GM21528 (cell line): ENCODE data around the gene OR2J2.
"Not testable (repeated sequence)": the region's sequence is repeated elsewhere in the genome, so short reads cannot be mapped to it uniquely, and the experiment has no call there.

ENCODE experiments used
- ATAC-seq: cut with Tn5 transposase; IDR thresholded peaks from one replicate; pipeline ENCODE4 v1.9.1; 2021; ENCODE audit warnings: mild to moderate bottlenecking, moderate library complexity; ENCODE audit not compliant: unreplicated experiment, low FRiP score

OR2J2 gene

GRCh38 chr6:29170607-29171006 lies at the start of gene OR2J2:
OR2J2 (plus strand) TSS chr6:29170907; CDS start chr6:29173636, 2,729 bp downstream.
- not testable (repeated sequence) for ATAC-seq

- no peak for ATAC-seq
Measured at GRCh38 chr6:29129326-29130012, 41.2 kb upstream of the OR2J2 start.

- no peak for ATAC-seq
Measured at GRCh38 chr6:29130644-29131043, 40.1 kb upstream of the OR2J2 start.

- no peak for ATAC-seq
Measured at GRCh38 chr6:29131691-29132090, 39.0 kb upstream of the OR2J2 start.

- no peak for ATAC-seq
Measured at GRCh38 chr6:29137724-29138123, 33.0 kb upstream of the OR2J2 start.

GRCh38 chr6:29141606-29142005 lies 29.1 kb upstream of the OR2J2 start:
- ATAC-seq: no peak

GRCh38 chr6:29142309-29142708 lies 28.4 kb upstream of the OR2J2 start:
- no peak for ATAC-seq

- ATAC-seq: no peak
Measured at GRCh38 chr6:29146179-29146578, 24.5 kb upstream of the OR2J2 start.

GRCh38 chr6:29147074-29147473 lies 23.6 kb upstream of the OR2J2 start:
- ATAC-seq: no peak

GRCh38 chr6:29149444-29149843 lies 21.3 kb upstream of the OR2J2 start:
- ATAC-seq: not testable (repeated sequence)

GRCh38 chr6:29153083-29153482 lies 17.6 kb upstream of the OR2J2 start:
- ATAC-seq: no peak

GRCh38 chr6:29155182-29155581 lies 15.5 kb upstream of the OR2J2 start:
- ATAC-seq: not testable (repeated sequence)

- ATAC-seq: not testable (repeated sequence)
Measured at GRCh38 chr6:29159922-29160321, 10.8 kb upstream of the OR2J2 start.

- ATAC-seq: not testable (repeated sequence)
Measured at GRCh38 chr6:29165571-29165970, 5.1 kb upstream of the OR2J2 start.

- ATAC-seq: no peak
Measured at GRCh38 chr6:29171736-29172135, 1.0 kb downstream of the OR2J2 start.

GRCh38 chr6:29183594-29183993 lies 12.9 kb downstream of the OR2J2 start:
- ATAC-seq: no peak

GRCh38 chr6:29188659-29189058 lies 18.0 kb downstream of the OR2J2 start:
- ATAC-seq: not testable (repeated sequence)

GRCh38 chr6:29200767-29201662 lies 30.3 kb downstream of the OR2J2 start:
- ATAC-seq: no peak

- no peak for ATAC-seq
Measured at GRCh38 chr6:29201966-29202365, 31.3 kb downstream of the OR2J2 start.

GRCh38 chr6:29211488-29211887 lies 40.8 kb downstream of the OR2J2 start:
- ATAC-seq: no peak

GRCh38 chr6:29216528-29216927 lies 45.8 kb downstream of the OR2J2 start:
- no peak for ATAC-seq

GRCh38 chr6:29217242-29217641 lies 46.5 kb downstream of the OR2J2 start:
- not testable (repeated sequence) for ATAC-seq
